ENCODE measurements around the gene SERPINB2.
"Not testable (repeated sequence)": the region's sequence is repeated elsewhere in the genome, so short reads cannot be mapped to it uniquely, and the experiment has no call there.

Gene SERPINB2

DNA sequence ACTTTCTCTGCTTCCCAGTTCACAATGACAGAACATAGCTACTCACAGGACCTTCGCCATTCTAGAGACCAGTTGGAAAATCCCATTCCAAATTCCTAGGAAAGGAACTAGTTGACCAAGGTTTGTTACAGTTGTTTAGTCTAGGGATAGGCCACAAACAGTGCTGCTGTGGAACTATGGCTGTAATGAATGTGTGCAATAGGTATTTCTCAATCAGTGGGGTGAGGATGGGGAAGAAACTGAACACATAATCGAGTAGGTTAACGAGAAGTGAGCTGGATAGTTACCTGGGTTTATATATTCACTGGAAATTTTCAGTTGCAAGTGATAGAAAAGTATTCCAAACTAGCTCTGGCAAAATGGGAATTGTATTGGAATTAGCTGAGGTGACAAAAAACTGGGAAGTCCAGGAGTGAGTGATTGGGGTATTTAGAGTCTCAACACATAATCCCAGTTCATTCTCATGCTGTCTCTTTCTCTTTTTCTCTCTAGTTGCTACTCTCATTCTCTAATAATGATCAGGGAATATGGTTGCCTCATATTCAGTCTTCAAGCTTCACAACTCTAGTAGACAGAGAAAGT is 43.4 kb downstream of the SERPINB2 start:
- H3K4me3 ChIP-seq (ENCODE audit: low read depth, low read length), result no peak overlapping the region
- H3K4me1 ChIP-seq, result no peaks in the 10 kb centered on the region
- no peaks in the 10 kb centered on the region for H3K9me3 ChIP-seq
- DNase-seq, result no peak
- no peaks in the 10 kb centered on the region for H3K27me3 ChIP-seq
- no peaks in the 10 kb centered on the region for H3K36me3 ChIP-seq
- TF ChIP-seq, protein P1, sequence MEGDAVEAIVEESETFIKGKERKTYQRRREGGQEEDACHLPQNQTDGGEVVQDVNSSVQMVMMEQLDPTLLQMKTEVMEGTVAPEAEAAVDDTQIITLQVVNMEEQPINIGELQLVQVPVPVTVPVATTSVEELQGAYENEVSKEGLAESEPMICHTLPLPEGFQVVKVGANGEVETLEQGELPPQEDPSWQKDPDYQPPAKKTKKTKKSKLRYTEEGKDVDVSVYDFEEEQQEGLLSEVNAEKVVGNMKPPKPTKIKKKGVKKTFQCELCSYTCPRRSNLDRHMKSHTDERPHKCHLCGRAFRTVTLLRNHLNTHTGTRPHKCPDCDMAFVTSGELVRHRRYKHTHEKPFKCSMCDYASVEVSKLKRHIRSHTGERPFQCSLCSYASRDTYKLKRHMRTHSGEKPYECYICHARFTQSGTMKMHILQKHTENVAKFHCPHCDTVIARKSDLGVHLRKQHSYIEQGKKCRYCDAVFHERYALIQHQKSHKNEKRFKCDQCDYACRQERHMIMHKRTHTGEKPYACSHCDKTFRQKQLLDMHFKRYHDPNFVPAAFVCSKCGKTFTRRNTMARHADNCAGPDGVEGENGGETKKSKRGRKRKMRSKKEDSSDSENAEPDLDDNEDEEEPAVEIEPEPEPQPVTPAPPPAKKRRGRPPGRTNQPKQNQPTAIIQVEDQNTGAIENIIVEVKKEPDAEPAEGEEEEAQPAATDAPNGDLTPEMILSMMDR (IDR thresholded peaks at IDR 0.05; ENCODE audit: low read depth, low read length), result no peak

DNA sequence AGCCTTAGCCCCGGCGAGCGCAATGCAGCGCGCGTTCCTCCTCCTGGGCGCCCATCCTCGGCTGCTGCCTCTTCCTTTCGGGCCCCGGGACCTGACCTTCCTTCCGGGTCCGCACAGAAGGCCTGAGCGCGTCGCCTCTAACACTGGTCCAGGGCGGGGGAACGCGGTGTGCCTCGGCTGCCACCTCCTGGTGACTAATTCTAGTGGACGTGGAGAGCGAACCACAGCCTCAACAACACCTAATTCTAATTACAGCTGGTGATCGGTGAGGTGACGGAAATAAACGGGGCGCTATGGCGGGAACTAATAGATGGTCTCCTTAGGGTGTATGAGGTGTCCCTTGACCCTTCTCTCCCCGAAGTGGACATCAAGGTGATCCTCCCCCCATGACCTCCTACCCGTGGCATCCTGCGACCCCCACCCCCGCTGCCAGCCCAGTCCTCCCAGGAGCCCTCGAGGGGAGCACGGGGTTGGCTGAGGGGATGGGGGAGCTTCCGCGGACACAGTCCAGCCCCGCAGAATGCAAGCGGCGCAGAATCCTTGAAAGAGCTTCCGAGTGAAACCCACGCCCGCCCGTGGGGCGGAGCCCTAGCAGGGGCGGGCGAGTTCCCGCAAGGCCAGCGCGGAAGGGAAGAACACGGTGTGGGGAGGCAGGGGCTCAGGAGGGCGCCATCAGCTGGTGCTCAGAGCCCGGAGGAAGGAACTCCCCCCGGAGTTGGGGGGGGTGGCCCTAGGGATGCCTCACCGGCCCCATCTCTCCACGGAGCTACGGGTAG is 48.8 kb downstream of the SERPINB2 start:
- peak overlapping the region; percentile 44 for H3K4me3 ChIP-seq (ENCODE audit: low read depth, low read length)
- H3K36me3 ChIP-seq, result no peaks in the 10 kb centered on the region
- TF ChIP-seq, protein P1 (IDR thresholded peaks at IDR 0.05; ENCODE audit: low read depth, low read length), result peak; percentile 55
- H3K27me3 ChIP-seq, result no peaks in the 10 kb centered on the region
- H3K9me3 ChIP-seq, result no peaks in the 10 kb centered on the region
- no peaks in the 10 kb centered on the region for H3K4me1 ChIP-seq
- DNase-seq, result peak; percentile 63

- no peak for DNase-seq
- no peaks in the 10 kb centered on the region for H3K36me3 ChIP-seq
- H3K9me3 ChIP-seq, result no peaks in the 10 kb centered on the region
- TF ChIP-seq, protein P1 (IDR thresholded peaks at IDR 0.05; ENCODE audit: low read depth, low read length), result no peak
- no peak overlapping the region for H3K4me3 ChIP-seq (ENCODE audit: low read depth, low read length)
- H3K4me1 ChIP-seq, result no peaks in the 10 kb centered on the region
- H3K27me3 ChIP-seq, result no peaks in the 10 kb centered on the region
Measured at GRCh38 chr18:63936932-63937393, 49.5 kb downstream of the SERPINB2 start.

GRCh38 chr18:63940008-63940407 is 52.5 kb downstream of the SERPINB2 start:
- Histone ChIP-seq H3K9me3 (no peaks in the 10 kb centered on the region), H3K4me1 (no peaks in the 10 kb centered on the region), H3K4me3 (ENCODE audit: low read depth, low read length) (no peak overlapping the region), H3K27me3 (no peaks in the 10 kb centered on the region), H3K36me3 (no peaks in the 10 kb centered on the region)
- TF ChIP-seq, protein P1 (IDR thresholded peaks at IDR 0.05; ENCODE audit: low read depth, low read length), result no peak
- no peak for DNase-seq

- not testable (repeated sequence) for H3K36me3 ChIP-seq; H3K4me3 ChIP-seq (ENCODE audit: low read depth, low read length); H3K27me3 ChIP-seq; DNase-seq; H3K9me3 ChIP-seq; H3K4me1 ChIP-seq
Measured at GRCh38 chr18:63940543-63941050, 53.1 kb downstream of the SERPINB2 start.

GRCh38 chr18:63947051-63947790 is 59.7 kb downstream of the SERPINB2 start:
- Histone ChIP-seq H3K4me1 (no peaks in the 10 kb centered on the region), H3K27me3 (no peaks in the 10 kb centered on the region), H3K36me3 (no peaks in the 10 kb centered on the region), H3K9me3 (no peaks in the 10 kb centered on the region), H3K4me3 (ENCODE audit: low read depth, low read length) (no peak overlapping the region)
- TF ChIP-seq, protein P1 (IDR thresholded peaks at IDR 0.05; ENCODE audit: low read depth, low read length), result no peak
- DNase-seq, result no peak
